Natural killer cell (primary cell): ENCODE measurements around the gene NCOA3. TPM values are rescaled to one million over a fixed set of nuclear protein-coding genes. Genes with fewer than 3 reads are reported as not detected.

Source experiments
- ATAC-seq, 3 donors: fragments of 150-1000 bp in 2 of 3; fragments of 200-7000 bp in 1 of 3; cut with Tn5 transposase; 1 replicate in 1 of 3; 2 replicates in 2 of 3; pipeline ENCODE4 v1.10.0; 2021; ENCODE audit warnings: mild to moderate bottlenecking in 2 of 3, moderate library complexity in 2 of 3
- DNase-seq, 2 donors: peaks; one replicate each; pipeline versions ENCODE4 v3.0.0 to v3.0.0-alpha.2; 2013 to 2021; ENCODE audit warnings: mixed read lengths in 1 of 2
- H3K27ac ChIP-seq: one replicate; pipeline ENCODE4 v1.5.1; 2013; ENCODE audit warnings: mild to moderate bottlenecking, low read length
- H3K27me3 ChIP-seq: one replicate; pipeline ENCODE4 v1.6.1; 2013; ENCODE audit warnings: low read length; ENCODE audit not compliant: control insufficient read depth, insufficient read depth
- H3K36me3 ChIP-seq: one replicate; pipeline ENCODE4 v1.6.1; 2013; ENCODE audit warnings: low read length; ENCODE audit not compliant: control insufficient read depth, insufficient read depth
- H3K4me1 ChIP-seq: one replicate; pipeline ENCODE4 v1.6.1; 2013; ENCODE audit warnings: low read length; ENCODE audit not compliant: control insufficient read depth, insufficient read depth
- H3K4me3 ChIP-seq: one replicate; pipeline ENCODE4 v1.5.1; 2013; ENCODE audit warnings: low read length
- H3K9me3 ChIP-seq: one replicate; pipeline ENCODE4 v1.6.1; 2013; ENCODE audit warnings: low read length; ENCODE audit not compliant: control insufficient read depth, insufficient read depth
- H3K27ac Mint-ChIP-seq, 2 donors: one replicate each; pipeline ENCODE4 v1.8.0; 2022; ENCODE audit warnings: mild to moderate bottlenecking in 2 of 2, mixed read lengths in 2 of 2, moderate library complexity in 1 of 2
- H3K27me3 Mint-ChIP-seq, 2 donors: one replicate each; pipeline ENCODE4 v1.8.0; 2022; ENCODE audit warnings: low read depth in 2 of 2, mixed read lengths in 2 of 2
- H3K36me3 Mint-ChIP-seq: one replicate; pipeline ENCODE4 v1.8.0; 2022; ENCODE audit warnings: mixed read lengths
- H3K4me1 Mint-ChIP-seq, 2 donors: one replicate each; pipeline ENCODE4 v1.8.0; 2022; ENCODE audit warnings: mixed read lengths in 2 of 2
- H3K4me3 Mint-ChIP-seq: one replicate; pipeline ENCODE4 v1.8.0; 2022; ENCODE audit warnings: mild to moderate bottlenecking, moderate library complexity, mixed read lengths
- H3K9me3 Mint-ChIP-seq, 2 donors: one replicate each; pipeline ENCODE4 v1.8.0; 2022; ENCODE audit warnings: mixed read lengths in 2 of 2
- CTCF ChIP-seq: fragments of 200-600 bp; IDR thresholded peaks from one replicate; pipeline ENCODE4 v1.8.0; 2022; ENCODE audit warnings: antibody characterized with exemption
- WGBS: methylation state at CpG from one replicate; pipeline ENCODE4 v1.1.7; 2013; ENCODE audit warnings: missing lambda C conversion rate; ENCODE audit not compliant: insufficient coverage; 5-methylcytosine and 5-hydroxymethylcytosine counted together
- intact Hi-C: fragments of 100-400 bp; cut with micrococcal nuclease; formaldehyde crosslinking; loops from one replicate; pipeline ENCODE4 v1.14.2; 2022
- total RNA-seq, 4 donors: library from RNA; stranded (reverse); fragments of 120-200 nt in 1 of 4; gene quantifications; one replicate each; pipeline versions ENCODE4 v1.2.3 to v1.2.4, GENCODE V29; 2013 to 2022

The NCOA3 gene
- total RNA-seq, 3 donors from 2014 or later (not counting 1 experiment from before 2014, with no cell fraction given) = 44.3 to 63.3 (median 57.8) TPM

- 44% methylated on average over 8 of the region's 8 CpGs for WGBS
- Histone ChIP-seq H3K9me3 (no peaks in the 10 kb centered on the region), H3K36me3 (no peaks in the 10 kb centered on the region), H3K4me3 (no peak overlapping the region), H3K4me1 (peaks cover 45% of the 10 kb centered on the region), H3K27me3 (no peaks in the 10 kb centered on the region), H3K27ac (peak overlapping the region; percentile 74)
- Mint-ChIP-seq H3K9me3 (no peaks in the 10 kb centered on the region), H3K36me3 (no peaks in the 10 kb centered on the region), H3K27ac (peak overlapping the region; percentile 95 to 99), H3K4me1 (peaks cover 31 to 36% of the 10 kb centered on the region in 2 donors), H3K4me3 (peak overlapping the region; percentile 61), H3K27me3 (no peaks in the 10 kb centered on the region)
- intact Hi-C loops = no loop called here
- DNase-seq (peak; percentile 31 to 71), ATAC-seq (peak; percentile 2 to 28 (median 27))
- TF ChIP-seq CTCF = no peak
These were observed 12.2 kb upstream of the NCOA3 start for GRCh38 chr20:47489448-47489872.

GRCh38 chr20:47490795-47491194, 10.9 kb upstream of the NCOA3 start:
- H3K9me3 ChIP-seq = no peaks in the 10 kb centered on the region
- no peak overlapping the region for H3K4me3 Mint-ChIP-seq
- no peaks in the 10 kb centered on the region for H3K9me3 Mint-ChIP-seq
- DNase-seq = no peak
- no peak overlapping the region for H3K27ac Mint-ChIP-seq
- no peak for TF ChIP-seq CTCF
- H3K27ac ChIP-seq = no peak overlapping the region
- no peaks in the 10 kb centered on the region for H3K36me3 Mint-ChIP-seq
- no peak overlapping the region for H3K4me3 ChIP-seq
- no peaks in the 10 kb centered on the region for H3K27me3 Mint-ChIP-seq
- no peak for ATAC-seq
- peaks cover 45% of the 10 kb centered on the region for H3K4me1 ChIP-seq
- peaks cover 31 to 36% of the 10 kb centered on the region in 2 donors for H3K4me1 Mint-ChIP-seq
- intact Hi-C loops = no loop called here
- no peaks in the 10 kb centered on the region for H3K36me3 ChIP-seq
- H3K27me3 ChIP-seq = no peaks in the 10 kb centered on the region
- 84% methylated on average over 2 of the region's 2 CpGs for WGBS

GRCh38 chr20:47492284-47492683, 9.4 kb upstream of the NCOA3 start:
- intact Hi-C loops = no loop called here
- DNase-seq = no peak
- no peak overlapping the region for H3K27ac Mint-ChIP-seq
- Histone ChIP-seq H3K27me3 (no peaks in the 10 kb centered on the region), H3K36me3 (no peaks in the 10 kb centered on the region), H3K4me1 (peaks cover 37% of the 10 kb centered on the region), H3K9me3 (no peaks in the 10 kb centered on the region), H3K4me3 (no peak overlapping the region), H3K27ac (no peak overlapping the region)
- 96% methylated on average over 3 of the region's 3 CpGs for WGBS
- no peaks in the 10 kb centered on the region for H3K27me3 Mint-ChIP-seq
- no peak for TF ChIP-seq CTCF
- no peaks in the 10 kb centered on the region for H3K9me3 Mint-ChIP-seq
- peaks cover 25 to 30% of the 10 kb centered on the region in 2 donors for H3K4me1 Mint-ChIP-seq
- H3K36me3 Mint-ChIP-seq = no peaks in the 10 kb centered on the region
- no peak overlapping the region for H3K4me3 Mint-ChIP-seq
- ATAC-seq = no peak
